ENCODE data around the gene DHX40. TPM values are rescaled to one million over a fixed set of nuclear protein-coding genes. Genes with fewer than 3 reads are reported as not detected.
A peak's percentile ranks its signal among the peaks of the same experiment; 100 is the strongest.

DHX40 gene
- total and polyA plus RNA-seq, 2 of the 13 experiments (the other 11 are each of a cell fraction or from before 2014, with no cell fraction given): 22.2 to 37.0 TPM

- TF ChIP-seq, protein P1, sequence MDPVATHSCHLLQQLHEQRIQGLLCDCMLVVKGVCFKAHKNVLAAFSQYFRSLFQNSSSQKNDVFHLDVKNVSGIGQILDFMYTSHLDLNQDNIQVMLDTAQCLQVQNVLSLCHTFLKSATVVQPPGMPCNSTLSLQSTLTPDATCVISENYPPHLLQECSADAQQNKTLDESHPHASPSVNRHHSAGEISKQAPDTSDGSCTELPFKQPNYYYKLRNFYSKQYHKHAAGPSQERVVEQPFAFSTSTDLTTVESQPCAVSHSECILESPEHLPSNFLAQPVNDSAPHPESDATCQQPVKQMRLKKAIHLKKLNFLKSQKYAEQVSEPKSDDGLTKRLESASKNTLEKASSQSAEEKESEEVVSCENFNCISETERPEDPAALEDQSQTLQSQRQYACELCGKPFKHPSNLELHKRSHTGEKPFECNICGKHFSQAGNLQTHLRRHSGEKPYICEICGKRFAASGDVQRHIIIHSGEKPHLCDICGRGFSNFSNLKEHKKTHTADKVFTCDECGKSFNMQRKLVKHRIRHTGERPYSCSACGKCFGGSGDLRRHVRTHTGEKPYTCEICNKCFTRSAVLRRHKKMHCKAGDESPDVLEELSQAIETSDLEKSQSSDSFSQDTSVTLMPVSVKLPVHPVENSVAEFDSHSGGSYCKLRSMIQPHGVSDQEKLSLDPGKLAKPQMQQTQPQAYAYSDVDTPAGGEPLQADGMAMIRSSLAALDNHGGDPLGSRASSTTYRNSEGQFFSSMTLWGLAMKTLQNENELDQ (CRISPR knock-in tag; IDR thresholded peaks at IDR 0.05; ENCODE audit: borderline replicate concordance): no peak
- peak; percentile 91 for TF ChIP-seq SALL1 (CRISPR knock-in tag; IDR thresholded peaks at IDR 0.05)
- TF ChIP-seq, protein P2, sequence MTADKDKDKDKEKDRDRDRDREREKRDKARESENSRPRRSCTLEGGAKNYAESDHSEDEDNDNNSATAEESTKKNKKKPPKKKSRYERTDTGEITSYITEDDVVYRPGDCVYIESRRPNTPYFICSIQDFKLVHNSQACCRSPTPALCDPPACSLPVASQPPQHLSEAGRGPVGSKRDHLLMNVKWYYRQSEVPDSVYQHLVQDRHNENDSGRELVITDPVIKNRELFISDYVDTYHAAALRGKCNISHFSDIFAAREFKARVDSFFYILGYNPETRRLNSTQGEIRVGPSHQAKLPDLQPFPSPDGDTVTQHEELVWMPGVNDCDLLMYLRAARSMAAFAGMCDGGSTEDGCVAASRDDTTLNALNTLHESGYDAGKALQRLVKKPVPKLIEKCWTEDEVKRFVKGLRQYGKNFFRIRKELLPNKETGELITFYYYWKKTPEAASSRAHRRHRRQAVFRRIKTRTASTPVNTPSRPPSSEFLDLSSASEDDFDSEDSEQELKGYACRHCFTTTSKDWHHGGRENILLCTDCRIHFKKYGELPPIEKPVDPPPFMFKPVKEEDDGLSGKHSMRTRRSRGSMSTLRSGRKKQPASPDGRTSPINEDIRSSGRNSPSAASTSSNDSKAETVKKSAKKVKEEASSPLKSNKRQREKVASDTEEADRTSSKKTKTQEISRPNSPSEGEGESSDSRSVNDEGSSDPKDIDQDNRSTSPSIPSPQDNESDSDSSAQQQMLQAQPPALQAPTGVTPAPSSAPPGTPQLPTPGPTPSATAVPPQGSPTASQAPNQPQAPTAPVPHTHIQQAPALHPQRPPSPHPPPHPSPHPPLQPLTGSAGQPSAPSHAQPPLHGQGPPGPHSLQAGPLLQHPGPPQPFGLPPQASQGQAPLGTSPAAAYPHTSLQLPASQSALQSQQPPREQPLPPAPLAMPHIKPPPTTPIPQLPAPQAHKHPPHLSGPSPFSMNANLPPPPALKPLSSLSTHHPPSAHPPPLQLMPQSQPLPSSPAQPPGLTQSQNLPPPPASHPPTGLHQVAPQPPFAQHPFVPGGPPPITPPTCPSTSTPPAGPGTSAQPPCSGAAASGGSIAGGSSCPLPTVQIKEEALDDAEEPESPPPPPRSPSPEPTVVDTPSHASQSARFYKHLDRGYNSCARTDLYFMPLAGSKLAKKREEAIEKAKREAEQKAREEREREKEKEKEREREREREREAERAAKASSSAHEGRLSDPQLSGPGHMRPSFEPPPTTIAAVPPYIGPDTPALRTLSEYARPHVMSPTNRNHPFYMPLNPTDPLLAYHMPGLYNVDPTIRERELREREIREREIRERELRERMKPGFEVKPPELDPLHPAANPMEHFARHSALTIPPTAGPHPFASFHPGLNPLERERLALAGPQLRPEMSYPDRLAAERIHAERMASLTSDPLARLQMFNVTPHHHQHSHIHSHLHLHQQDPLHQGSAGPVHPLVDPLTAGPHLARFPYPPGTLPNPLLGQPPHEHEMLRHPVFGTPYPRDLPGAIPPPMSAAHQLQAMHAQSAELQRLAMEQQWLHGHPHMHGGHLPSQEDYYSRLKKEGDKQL (CRISPR knock-in tag; IDR thresholded peaks at IDR 0.05; ENCODE audit: low read depth): no peak
- no peak for TF ChIP-seq ZNF496 (CRISPR knock-in tag; IDR thresholded peaks at IDR 0.05; ENCODE audit: insufficient replicate concordance)
- no peak for TF ChIP-seq PRDM15 (CRISPR knock-in tag; IDR thresholded peaks at IDR 0.05)
- TF ChIP-seq, protein P3, sequence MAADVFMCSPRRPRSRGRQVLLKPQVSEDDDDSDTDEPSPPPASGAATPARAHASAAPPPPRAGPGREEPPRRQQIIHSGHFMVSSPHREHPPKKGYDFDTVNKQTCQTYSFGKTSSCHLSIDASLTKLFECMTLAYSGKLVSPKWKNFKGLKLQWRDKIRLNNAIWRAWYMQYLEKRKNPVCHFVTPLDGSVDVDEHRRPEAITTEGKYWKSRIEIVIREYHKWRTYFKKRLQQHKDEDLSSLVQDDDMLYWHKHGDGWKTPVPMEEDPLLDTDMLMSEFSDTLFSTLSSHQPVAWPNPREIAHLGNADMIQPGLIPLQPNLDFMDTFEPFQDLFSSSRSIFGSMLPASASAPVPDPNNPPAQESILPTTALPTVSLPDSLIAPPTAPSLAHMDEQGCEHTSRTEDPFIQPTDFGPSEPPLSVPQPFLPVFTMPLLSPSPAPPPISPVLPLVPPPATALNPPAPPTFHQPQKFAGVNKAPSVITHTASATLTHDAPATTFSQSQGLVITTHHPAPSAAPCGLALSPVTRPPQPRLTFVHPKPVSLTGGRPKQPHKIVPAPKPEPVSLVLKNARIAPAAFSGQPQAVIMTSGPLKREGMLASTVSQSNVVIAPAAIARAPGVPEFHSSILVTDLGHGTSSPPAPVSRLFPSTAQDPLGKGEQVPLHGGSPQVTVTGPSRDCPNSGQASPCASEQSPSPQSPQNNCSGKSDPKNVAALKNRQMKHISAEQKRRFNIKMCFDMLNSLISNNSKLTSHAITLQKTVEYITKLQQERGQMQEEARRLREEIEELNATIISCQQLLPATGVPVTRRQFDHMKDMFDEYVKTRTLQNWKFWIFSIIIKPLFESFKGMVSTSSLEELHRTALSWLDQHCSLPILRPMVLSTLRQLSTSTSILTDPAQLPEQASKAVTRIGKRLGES (CRISPR knock-in tag; IDR thresholded peaks at IDR 0.05; ENCODE audit: borderline replicate concordance): no peak
- peak; percentile 47; the same call in 1 of the 2 replicates for TF ChIP-seq ZNF263 (CRISPR knock-in tag; IDR thresholded peaks at IDR 0.05)
- TF ChIP-seq HDAC1 (CRISPR knock-in tag; IDR thresholded peaks at IDR 0.05): peak; percentile 79
- TF ChIP-seq ELF1 (CRISPR knock-in tag; IDR thresholded peaks at IDR 0.05): 0 out of 2 replicates have a peak, but pooled peaks have one; percentile 36
- no peak for TF ChIP-seq ZNF577 (CRISPR knock-in tag; IDR thresholded peaks at IDR 0.05; ENCODE audit: borderline replicate concordance, low read depth)
- peak; percentile 62; the same call in 1 of the 2 replicates for TF ChIP-seq PHF21A (CRISPR knock-in tag; IDR thresholded peaks at IDR 0.05)
Observed at GRCh38 chr17:59521465-59522126, 43.8 kb upstream of the DHX40 start (continued).

Data from HepG2 (cell line).